Right lobe of liver (tissue), 6 donors: ENCODE data around the gene KCNE3. TPM values are rescaled to one million over a fixed set of nuclear protein-coding genes. Genes with fewer than 3 reads are reported as not detected.

Source experiments
- ATAC-seq, 4 donors: fragments of 200-7000 bp; cut with Tn5 transposase; one replicate each; pipeline ENCODE4 v1.9.1; 2020; ENCODE audit warnings: mild to moderate bottlenecking in 4 of 4, moderate library complexity in 4 of 4
- DNase-seq, 3 donors: peaks; one replicate each; pipeline ENCODE4 v3.0.0-alpha.2; 2020
- H3K27ac ChIP-seq, 3 donors: fragments of 200-600 bp; one replicate each; pipeline ENCODE4 v1.8.0; 2022
- H3K27me3 ChIP-seq, 2 donors: fragments of 200-600 bp; one replicate each; pipeline ENCODE4 v1.8.0; 2022
- H3K36me3 ChIP-seq, 4 donors: fragments of 200-600 bp; sonication (generic) in 1 of 4; one replicate each; pipeline versions ENCODE4 v1.5.1 to v1.8.0; 2017 to 2022; ENCODE audit warnings: control low read depth in 1 of 4
- H3K4me1 ChIP-seq, 4 donors: fragments of 200-600 bp; sonication (generic) in 1 of 4; one replicate each; pipeline versions ENCODE4 v1.5.1 to v1.8.0; 2017 to 2022; ENCODE audit warnings: control low read depth in 1 of 4
- H3K4me3 ChIP-seq, 3 donors: fragments of 200-600 bp; one replicate each; pipeline ENCODE4 v1.8.0; 2022
- H3K9me3 ChIP-seq, 4 donors: fragments of 200-600 bp; sonication (generic) in 1 of 4; one replicate each; pipeline versions ENCODE4 v1.5.1 to v1.8.0; 2017 to 2022; ENCODE audit warnings: control low read depth in 1 of 4
- POLR2A ChIP-seq: fragments of 450-650 bp; IDR thresholded peaks from one replicate; pipeline ENCODE4 v1.6.1; 2017; ENCODE audit warnings: antibody characterized with exemption, mild to moderate bottlenecking
- WGBS: methylation state at CpG from one replicate; pipeline ENCODE4 v1.1.6; 2018; ENCODE audit warnings: low coverage, low lambda C conversion rate; ENCODE audit not compliant: insufficient coverage; ENCODE audit errors: missing lambda C conversion rate; 5-methylcytosine and 5-hydroxymethylcytosine counted together
- intact Hi-C, 2 donors: fragments of 100-400 bp; cut with DNase I; formaldehyde crosslinking; loops; one replicate each; pipeline versions ENCODE4 v1.11.2 to v1.14.1; 2022
- total RNA-seq, 6 experiments: library from RNA; depleted of rRNA in 2 of 6; stranded (reverse); fragments of >200 nt in 2 of 6; fragmentation: NEBNext Ultra II Directional in 3 of 6; extraction: Animal tissue kit (Norgen Biotek cat#: 25700) in 3 of 6; gene quantifications; one replicate each; pipeline versions ENCODE4 v1.1.0 to v1.2.4, GENCODE V29; 2016 to 2023
- TF ChIP-seq, protein P1 (sequence below), 4 donors: fragments of 200-600 bp in 3 of 4; fragments of 450-650 bp in 1 of 4; IDR thresholded peaks; one replicate each; pipeline versions ENCODE4 v1.5.1 to v1.8.0; 2016 to 2022; ENCODE audit warnings: antibody characterized with exemption in 4 of 4, mild to moderate bottlenecking in 2 of 4
- donor health status: DM: no; HTN: yes; CAD: no.
- donor health status: DM: no; HTN: no; CAD: no.
- donor health status: DM: no; HTN: no; CAD: no.
- donor health status: DM: no; HTN: yes; CAD: no.
- donor health status: DM: no; HTN: yes; CAD: no.

Gene KCNE3
- total RNA-seq, 6 experiments from 2014 or later = 1.3 to 7.6 (median 4.8) TPM

DNA sequence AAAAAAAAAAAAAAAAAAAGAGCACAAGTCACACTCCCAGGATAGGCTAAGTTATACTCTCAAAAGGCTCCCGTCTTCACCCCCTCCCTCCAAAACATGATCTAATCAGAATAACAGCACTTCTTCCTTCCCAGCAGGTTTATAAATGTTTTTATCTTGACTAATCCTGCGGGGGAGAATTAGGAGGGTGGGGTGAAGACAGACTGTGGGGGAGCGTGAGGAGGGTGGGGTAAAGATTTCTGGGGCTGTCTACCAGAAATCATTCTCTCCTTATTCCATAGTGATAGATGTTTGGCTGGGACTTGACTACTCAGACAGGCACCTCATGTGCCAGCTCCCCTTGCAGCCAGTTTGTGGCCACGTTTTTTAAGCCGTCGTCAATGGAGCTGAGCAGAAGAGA is 17.0 kb downstream of the KCNE3 start:
- H3K4me3 ChIP-seq = no peak overlapping the region
- WGBS = 70% methylated on average over 6 of the region's 6 CpGs
- intact Hi-C loops = loop anchor here in 1 of 2 donors (5.0 kb wide), 1 partner anchor 122 kb away; no protein-coding TSS in a partner anchor
- H3K9me3 ChIP-seq = no peaks in the 10 kb centered on the region
- H3K4me1 ChIP-seq = no peaks in the 10 kb centered on the region
- no peak for DNase-seq
- H3K36me3 ChIP-seq = no peaks in the 10 kb centered on the region
- ATAC-seq = no peak
- TF ChIP-seq, protein P1, sequence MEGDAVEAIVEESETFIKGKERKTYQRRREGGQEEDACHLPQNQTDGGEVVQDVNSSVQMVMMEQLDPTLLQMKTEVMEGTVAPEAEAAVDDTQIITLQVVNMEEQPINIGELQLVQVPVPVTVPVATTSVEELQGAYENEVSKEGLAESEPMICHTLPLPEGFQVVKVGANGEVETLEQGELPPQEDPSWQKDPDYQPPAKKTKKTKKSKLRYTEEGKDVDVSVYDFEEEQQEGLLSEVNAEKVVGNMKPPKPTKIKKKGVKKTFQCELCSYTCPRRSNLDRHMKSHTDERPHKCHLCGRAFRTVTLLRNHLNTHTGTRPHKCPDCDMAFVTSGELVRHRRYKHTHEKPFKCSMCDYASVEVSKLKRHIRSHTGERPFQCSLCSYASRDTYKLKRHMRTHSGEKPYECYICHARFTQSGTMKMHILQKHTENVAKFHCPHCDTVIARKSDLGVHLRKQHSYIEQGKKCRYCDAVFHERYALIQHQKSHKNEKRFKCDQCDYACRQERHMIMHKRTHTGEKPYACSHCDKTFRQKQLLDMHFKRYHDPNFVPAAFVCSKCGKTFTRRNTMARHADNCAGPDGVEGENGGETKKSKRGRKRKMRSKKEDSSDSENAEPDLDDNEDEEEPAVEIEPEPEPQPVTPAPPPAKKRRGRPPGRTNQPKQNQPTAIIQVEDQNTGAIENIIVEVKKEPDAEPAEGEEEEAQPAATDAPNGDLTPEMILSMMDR (IDR thresholded peaks at IDR 0.05) = no peak
- no peak for TF ChIP-seq POLR2A
- no peak overlapping the region for H3K27ac ChIP-seq
- no peaks in the 10 kb centered on the region for H3K27me3 ChIP-seq

DNA sequence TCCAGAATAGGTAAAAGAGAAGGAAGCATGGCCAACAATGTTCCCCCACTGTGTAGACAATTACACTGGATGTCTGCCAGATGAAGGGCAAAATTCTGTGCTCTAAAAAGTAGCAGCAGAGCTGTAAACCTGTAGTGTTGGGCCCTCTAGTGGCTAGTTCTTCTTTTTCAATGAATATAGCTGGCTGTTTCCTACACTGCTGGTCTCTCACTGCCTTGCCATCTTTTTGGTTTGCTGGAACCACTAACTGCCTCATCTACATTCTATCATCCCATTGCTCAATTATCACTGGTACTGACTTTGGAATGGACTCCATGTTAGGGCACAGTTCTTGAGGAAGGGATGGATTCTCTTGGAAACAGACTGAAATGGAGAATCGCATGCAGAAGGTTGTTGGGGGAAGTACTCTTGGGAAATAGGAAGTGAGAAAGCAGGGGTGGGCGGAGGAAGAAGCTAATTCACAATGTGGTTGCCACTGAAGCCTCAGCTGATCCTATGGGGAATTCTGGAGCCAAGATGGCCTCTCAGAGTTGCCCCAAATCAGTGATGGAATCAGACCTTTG is 17.9 kb downstream of the KCNE3 start:
- 67% methylated on average over 2 of the region's 2 CpGs for WGBS
- intact Hi-C loops = loop anchor here (5.0 to 10.0 kb wide), 2 partner anchors 195 to 197 kb away; no protein-coding TSS in a partner anchor
- H3K36me3 ChIP-seq = no peaks in the 10 kb centered on the region
- TF ChIP-seq, protein P1 (IDR thresholded peaks at IDR 0.05) = peak; percentile 68 to 93 (median 72)
- no peak for TF ChIP-seq POLR2A
- no peak overlapping the region for H3K4me3 ChIP-seq
- no peaks in the 10 kb centered on the region for H3K27me3 ChIP-seq
- peak; percentile 90 to 95 (median 92) for ATAC-seq
- no peaks in the 10 kb centered on the region for H3K9me3 ChIP-seq
- H3K27ac ChIP-seq = no peak overlapping the region
- DNase-seq = peak in 1 of 3 donors; percentile 63
- H3K4me1 ChIP-seq = no peaks in the 10 kb centered on the region

GRCh38 chr11:74447720-74448119 is 19.6 kb downstream of the KCNE3 start:
- Histone ChIP-seq H3K36me3 (no peaks in the 10 kb centered on the region), H3K4me1 (peaks cover 0 to 7% (median 3%) of the 10 kb centered on the region in 4 donors), H3K27ac (no peak overlapping the region), H3K27me3 (no peaks in the 10 kb centered on the region), H3K9me3 (no peaks in the 10 kb centered on the region), H3K4me3 (no peak overlapping the region)
- intact Hi-C loops = loop anchor here (5.0 to 10.0 kb wide), 2 partner anchors 193 to 195 kb away; no protein-coding TSS in a partner anchor
- ATAC-seq (no peak), DNase-seq (no peak)
- TF ChIP-seq, protein P1 (IDR thresholded peaks at IDR 0.05) = no peak
- no peak for TF ChIP-seq POLR2A

DNA sequence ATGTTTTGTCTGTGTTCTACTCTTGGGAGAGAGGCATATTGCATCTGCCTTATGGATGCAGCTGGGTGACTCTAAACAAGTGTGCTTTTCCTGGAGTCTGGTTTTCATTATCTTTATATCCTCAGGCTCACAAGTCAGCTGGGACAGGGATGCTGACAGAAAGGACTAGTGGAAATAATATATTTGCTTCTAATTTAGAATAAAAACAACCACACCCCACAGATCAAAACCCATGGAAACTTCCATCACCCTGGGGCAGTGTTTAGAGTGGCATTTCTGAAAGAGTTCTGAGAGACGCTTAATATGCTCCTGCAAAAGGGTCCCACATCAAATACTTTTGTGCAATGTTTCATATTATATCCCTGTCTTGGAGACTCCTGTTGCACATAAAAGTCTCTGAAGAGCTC is 20.8 kb downstream of the KCNE3 start:
- Histone ChIP-seq H3K9me3 (no peaks in the 10 kb centered on the region), H3K4me1 (peaks cover 0 to 7% (median 4%) of the 10 kb centered on the region in 4 donors), H3K4me3 (no peak overlapping the region), H3K27ac (no peak overlapping the region), H3K27me3 (no peaks in the 10 kb centered on the region), H3K36me3 (no peaks in the 10 kb centered on the region)
- no peak for ATAC-seq
- 78% methylated on average over 1 of the region's 1 CpG for WGBS
- intact Hi-C loops = loop anchor here (5.0 to 10.0 kb wide), 2 partner anchors 192 to 194 kb away; no protein-coding TSS in a partner anchor
- DNase-seq = no peak
- TF ChIP-seq, protein P1 (IDR thresholded peaks at IDR 0.05) = no peak
- no peak for TF ChIP-seq POLR2A
